ENCODE measurements around the gene ZSWIM4. TPM values are rescaled to one million over a fixed set of nuclear protein-coding genes. Genes with fewer than 3 reads are reported as not detected.
"Not testable (repeated sequence)": the region's sequence is repeated elsewhere in the genome, so short reads cannot be mapped to it uniquely, and the experiment has no call there.

The ZSWIM4 gene
- polyA plus RNA-seq, 2 of the 4 experiments (the other 2 are of a cell fraction) = 1.6 to 3.4 TPM

DNA sequence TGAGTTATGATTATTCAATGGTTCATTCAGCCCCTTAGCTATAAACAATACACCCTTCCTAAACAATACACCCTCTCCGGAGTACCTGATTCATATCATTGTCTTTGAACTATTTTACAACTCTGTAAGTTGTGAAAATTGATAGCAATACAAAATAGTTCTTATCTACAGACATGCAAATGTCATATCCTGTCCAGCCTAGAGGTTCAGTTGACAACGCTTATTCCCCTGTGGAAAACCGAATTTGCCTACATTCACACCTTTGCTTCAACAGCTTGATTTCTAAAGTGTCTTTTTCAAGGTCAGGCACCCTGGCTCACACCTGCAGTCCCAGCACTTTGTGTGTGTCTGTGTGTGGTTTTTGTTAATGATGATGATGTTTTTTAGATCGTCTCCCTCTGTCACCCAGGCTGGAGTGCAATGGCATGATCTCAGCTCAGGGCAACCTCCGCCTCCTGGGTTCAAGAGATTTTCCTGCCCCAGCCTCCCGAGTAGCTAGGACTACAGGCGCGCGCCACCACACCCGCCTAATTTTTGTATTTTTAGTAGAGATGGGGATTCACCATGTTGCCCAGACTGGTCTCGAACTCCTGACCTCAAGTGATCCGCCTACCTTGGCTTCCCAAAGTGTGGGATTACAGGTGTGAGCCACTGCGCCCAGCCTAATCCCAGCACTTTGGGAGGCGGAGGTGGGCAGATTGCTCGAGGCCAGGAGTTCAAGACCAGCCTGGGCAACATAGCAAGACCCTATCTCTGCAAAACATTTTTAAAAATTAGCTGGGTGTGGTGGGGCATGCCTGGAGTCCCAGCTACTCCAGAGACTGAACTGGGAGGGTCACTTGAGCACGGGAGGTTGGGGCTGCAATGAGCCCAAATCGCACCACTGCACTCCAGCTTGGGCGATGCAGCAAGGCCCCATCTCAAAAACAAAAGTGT, 11.4 kb upstream of the ZSWIM4 start (continued):
- TF ChIP-seq, protein P1, sequence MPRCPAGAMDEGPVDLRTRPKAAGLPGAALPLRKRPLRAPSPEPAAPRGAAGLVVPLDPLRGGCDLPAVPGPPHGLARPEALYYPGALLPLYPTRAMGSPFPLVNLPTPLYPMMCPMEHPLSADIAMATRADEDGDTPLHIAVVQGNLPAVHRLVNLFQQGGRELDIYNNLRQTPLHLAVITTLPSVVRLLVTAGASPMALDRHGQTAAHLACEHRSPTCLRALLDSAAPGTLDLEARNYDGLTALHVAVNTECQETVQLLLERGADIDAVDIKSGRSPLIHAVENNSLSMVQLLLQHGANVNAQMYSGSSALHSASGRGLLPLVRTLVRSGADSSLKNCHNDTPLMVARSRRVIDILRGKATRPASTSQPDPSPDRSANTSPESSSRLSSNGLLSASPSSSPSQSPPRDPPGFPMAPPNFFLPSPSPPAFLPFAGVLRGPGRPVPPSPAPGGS (IDR thresholded peaks at IDR 0.05) = no peak
- TF ChIP-seq MAZ (IDR thresholded peaks at IDR 0.05; ENCODE audit: borderline replicate concordance, low read depth, low read length) (no peak), POLR2AphosphoS2 (conservative IDR thresholded peaks at IDR 0.05; ENCODE audit: low read length) (no peak), POLR2A (IDR thresholded peaks at IDR 0.05; ENCODE audit: low read length) (no peak)

DNA sequence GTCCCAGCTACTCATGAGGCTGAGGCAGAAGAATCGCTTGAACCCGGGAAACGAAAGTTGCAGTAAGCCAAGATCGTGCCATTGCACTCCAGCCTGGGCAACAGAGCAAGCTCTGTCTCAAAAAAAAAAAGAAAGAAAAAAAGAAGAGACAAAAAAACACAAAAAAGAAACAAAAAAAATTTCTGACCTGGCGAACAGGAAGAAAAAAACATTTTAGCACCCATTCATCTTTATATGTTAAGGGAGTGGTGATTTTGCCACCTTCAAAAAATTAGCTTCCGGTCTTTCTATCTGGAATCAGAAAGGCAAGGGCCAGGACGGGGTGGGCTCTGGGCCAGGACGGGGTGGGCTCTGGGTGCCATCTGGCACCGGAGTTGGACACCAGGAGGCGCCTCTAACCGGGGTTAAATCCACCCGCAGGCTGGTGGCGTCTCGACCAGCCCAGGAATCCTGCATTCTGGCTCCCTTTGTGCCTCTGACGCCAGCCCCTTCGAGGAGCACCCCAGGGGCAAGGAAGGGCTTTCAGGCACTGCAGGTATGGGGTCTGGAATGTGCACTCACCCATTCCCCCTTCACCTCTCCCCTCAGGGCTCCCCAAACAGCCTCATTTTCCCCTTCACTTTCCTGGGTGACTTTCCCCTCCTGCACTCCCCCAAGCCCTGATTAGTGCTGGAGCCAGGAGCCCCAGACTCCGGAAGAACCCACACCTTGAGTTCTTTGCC, 10.4 kb upstream of the ZSWIM4 start:
- CTCF ChIA-PET = interaction anchor here (0.6 to 7.9 kb wide), 17 partner anchors 11 to 289 kb away, joined by 3 to 48 read pairs (median 4); partner anchors contain the start of genes C19orf53 and ZSWIM4
- H3K27ac ChIP-seq = peak overlapping the region; percentile 70 to 88
- FAIRE-seq = no peak
- H3K4me3 ChIP-seq = no peak overlapping the region
- 29% methylated on average over 17 of the region's 17 CpGs for WGBS (ENCODE audit: missing lambda C conversion rate)
- no peaks in the 10 kb centered on the region for H3K9me3 ChIP-seq
- H3K4me1 ChIP-seq = peaks cover 24% of the 10 kb centered on the region; the same call in 2 of the 3 replicates
- peak; percentile 89 to 92 for ATAC-seq
- H3K4me2 ChIP-seq = peak overlapping the region; percentile 66
- POLR2A ChIA-PET = no interaction called here
- DNase-seq (ENCODE audit: low read depth in 1 of 2, low spot score in 1 of 2) = peak in 1 of 2 experiments; percentile 65
- TF ChIP-seq HOXB13 (CRISPR knock-in tag; IDR thresholded peaks at IDR 0.05; ENCODE audit: low read depth) = no peak
- peak; percentile 71 to 82 for TF ChIP-seq RAD21 (conservative IDR thresholded peaks at IDR 0.05 in 1 of 2, IDR thresholded peaks at IDR 0.05 in 1 of 2)
- TF ChIP-seq, protein P2, sequence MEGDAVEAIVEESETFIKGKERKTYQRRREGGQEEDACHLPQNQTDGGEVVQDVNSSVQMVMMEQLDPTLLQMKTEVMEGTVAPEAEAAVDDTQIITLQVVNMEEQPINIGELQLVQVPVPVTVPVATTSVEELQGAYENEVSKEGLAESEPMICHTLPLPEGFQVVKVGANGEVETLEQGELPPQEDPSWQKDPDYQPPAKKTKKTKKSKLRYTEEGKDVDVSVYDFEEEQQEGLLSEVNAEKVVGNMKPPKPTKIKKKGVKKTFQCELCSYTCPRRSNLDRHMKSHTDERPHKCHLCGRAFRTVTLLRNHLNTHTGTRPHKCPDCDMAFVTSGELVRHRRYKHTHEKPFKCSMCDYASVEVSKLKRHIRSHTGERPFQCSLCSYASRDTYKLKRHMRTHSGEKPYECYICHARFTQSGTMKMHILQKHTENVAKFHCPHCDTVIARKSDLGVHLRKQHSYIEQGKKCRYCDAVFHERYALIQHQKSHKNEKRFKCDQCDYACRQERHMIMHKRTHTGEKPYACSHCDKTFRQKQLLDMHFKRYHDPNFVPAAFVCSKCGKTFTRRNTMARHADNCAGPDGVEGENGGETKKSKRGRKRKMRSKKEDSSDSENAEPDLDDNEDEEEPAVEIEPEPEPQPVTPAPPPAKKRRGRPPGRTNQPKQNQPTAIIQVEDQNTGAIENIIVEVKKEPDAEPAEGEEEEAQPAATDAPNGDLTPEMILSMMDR (IDR thresholded peaks at IDR 0.05) = peak; percentile 58
- TF ChIP-seq, protein P3, sequence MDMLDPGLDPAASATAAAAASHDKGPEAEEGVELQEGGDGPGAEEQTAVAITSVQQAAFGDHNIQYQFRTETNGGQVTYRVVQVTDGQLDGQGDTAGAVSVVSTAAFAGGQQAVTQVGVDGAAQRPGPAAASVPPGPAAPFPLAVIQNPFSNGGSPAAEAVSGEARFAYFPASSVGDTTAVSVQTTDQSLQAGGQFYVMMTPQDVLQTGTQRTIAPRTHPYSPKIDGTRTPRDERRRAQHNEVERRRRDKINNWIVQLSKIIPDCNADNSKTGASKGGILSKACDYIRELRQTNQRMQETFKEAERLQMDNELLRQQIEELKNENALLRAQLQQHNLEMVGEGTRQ (IDR thresholded peaks at IDR 0.05) = no peak
- TF ChIP-seq ZNF302 (CRISPR knock-in tag; IDR thresholded peaks at IDR 0.05) = no peak
- TF ChIP-seq MYC (IDR thresholded peaks at IDR 0.05; ENCODE audit: borderline replicate concordance, low read length) = no peak
- TF ChIP-seq SMC3 (IDR thresholded peaks at IDR 0.05) = peak; percentile 87

DNA sequence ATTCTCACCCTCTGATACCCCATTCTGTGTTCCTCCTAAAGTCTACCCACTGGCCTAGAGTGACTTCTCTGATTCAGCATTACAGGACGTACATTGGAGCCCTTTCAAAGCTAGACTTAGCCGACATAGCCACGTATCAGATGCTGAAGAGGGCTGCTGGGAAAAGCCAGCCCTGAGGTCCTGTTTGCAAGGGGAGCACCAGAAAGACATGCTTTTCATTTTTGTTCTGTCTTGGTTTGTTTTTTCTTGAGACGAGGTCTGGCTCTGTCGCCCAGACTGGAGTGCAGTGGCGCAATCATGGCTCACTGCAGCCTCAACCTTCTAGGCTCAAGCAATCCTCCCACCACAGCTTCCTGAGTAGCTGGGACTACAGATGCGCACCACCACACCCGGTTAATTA, 6.3 kb upstream of the ZSWIM4 start:
- Histone ChIP-seq H3K27ac (peak overlapping the region in 1 of 2 experiments; percentile 46; a peak in 1 of 6 replicates), H3K9me3 (no peaks in the 10 kb centered on the region), H3K4me2 (no peak overlapping the region), H3K4me1 (peaks cover 24% of the 10 kb centered on the region; the same call in 2 of the 3 replicates), H3K4me3 (no peak overlapping the region)
- TF ChIP-seq SMC3 (IDR thresholded peaks at IDR 0.05) = no peak
- TF ChIP-seq CEBPB (IDR thresholded peaks at IDR 0.05) = 0 out of 4 replicates have a peak, but pooled peaks of 1 of the 2 experiments have one; percentile 24
- TF ChIP-seq CHD2 (IDR thresholded peaks at IDR 0.05; ENCODE audit: low read length, partially characterized antibody) = no peak
- no peak for DNase-seq (ENCODE audit: low read depth in 1 of 2, low spot score in 1 of 2)
- no peak for FAIRE-seq
- 60% methylated on average over 8 of the region's 8 CpGs for WGBS (ENCODE audit: missing lambda C conversion rate)
- ChIA-PET POLR2A (no interaction called here), CTCF (interaction anchor here (1.6 to 7.9 kb wide), 2 partner anchors 74 to 90 kb away, joined by 4 to 48 read pairs; no protein-coding TSS in a partner anchor)
- ATAC-seq = no peak

DNA sequence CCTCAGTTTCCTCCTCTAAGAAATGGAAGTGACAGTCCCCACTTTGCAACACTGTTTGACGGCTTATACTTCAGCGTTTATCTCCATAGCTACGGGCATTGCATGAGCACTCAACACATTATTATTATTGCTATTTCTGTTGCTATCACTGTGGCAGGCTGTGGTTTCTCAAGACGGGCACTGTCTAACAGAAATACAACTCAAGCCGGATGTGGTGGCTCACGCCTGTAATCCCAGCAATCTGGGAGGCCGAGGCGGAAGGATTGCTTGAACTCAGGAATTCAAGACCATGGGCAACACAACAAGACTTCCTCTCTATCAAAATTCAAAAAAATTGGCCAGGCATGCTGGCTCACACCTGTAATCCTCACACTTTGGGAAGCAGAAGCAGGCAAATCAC, 4.9 kb upstream of the ZSWIM4 start:
- no peak for DNase-seq (ENCODE audit: low read depth in 1 of 2, low spot score in 1 of 2)

DNA sequence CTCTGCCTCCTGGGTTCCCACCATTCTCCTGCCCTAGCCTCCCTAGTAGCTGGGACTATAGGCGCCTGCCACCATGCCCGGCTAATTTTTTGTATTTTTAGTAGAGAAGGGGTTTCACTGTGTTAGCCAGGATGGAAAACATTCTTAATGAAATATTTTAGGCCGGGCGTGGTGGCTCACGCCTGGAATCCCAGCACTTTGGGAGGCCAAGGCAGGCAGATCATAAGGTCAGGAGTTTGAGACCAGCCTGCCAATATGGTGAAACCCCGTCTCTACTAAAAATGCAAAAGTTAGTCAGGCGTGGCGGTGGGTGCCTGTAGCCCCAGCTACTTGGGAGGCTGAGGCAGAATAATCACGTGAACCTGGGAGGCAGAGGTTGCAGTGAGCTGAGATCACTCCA, 1.9 kb upstream of the ZSWIM4 start:
- DNase-seq (ENCODE audit: low read depth in 1 of 2, low spot score in 1 of 2); H3K4me2 ChIP-seq; POLR2A ChIA-PET; ATAC-seq; FAIRE-seq; H3K9me3 ChIP-seq; H3K4me3 ChIP-seq: not testable (repeated sequence)
- H3K27ac ChIP-seq = peak overlapping the region in 1 of 2 experiments; percentile 94; a peak in 2 of 6 replicates
- WGBS (ENCODE audit: missing lambda C conversion rate) = 91% methylated on average over 9 of the region's 9 CpGs
- H3K4me1 ChIP-seq = peaks cover 24% of the 10 kb centered on the region
- CTCF ChIA-PET = interaction anchor here (0.6 to 0.7 kb wide), 4 partner anchors 20 to 661 kb away, joined by 3 to 4 read pairs (median 3); no protein-coding TSS in a partner anchor

More for the DNA sequence above, 4.9 kb upstream of the ZSWIM4 start:
- FAIRE-seq (no peak), ATAC-seq (no peak)
- no peak for TF ChIP-seq ESRRA (IDR thresholded peaks at IDR 0.05; ENCODE audit: borderline replicate concordance, low read length)
- no peak for TF ChIP-seq ZFP36 (IDR thresholded peaks at IDR 0.05; ENCODE audit: borderline replicate concordance, partially characterized antibody)
- no peak for TF ChIP-seq TP53 (CRISPR knock-in tag; IDR thresholded peaks at IDR 0.05)
- ChIA-PET POLR2A (no interaction called here), CTCF (interaction anchor here (0.7 kb wide), 1 partner anchor 283 kb away, joined by 3 read pairs; no protein-coding TSS in a partner anchor)
- Histone ChIP-seq H3K27ac (no peak overlapping the region), H3K4me2 (no peak overlapping the region), H3K4me1 (peaks cover 17% of the 10 kb centered on the region; the same call in 2 of the 3 replicates), H3K9me3 (no peaks in the 10 kb centered on the region), H3K4me3 (no peak overlapping the region)
- 85% methylated on average over 8 of the region's 8 CpGs for WGBS (ENCODE audit: missing lambda C conversion rate)

Measured in A549 (cell line).